Lower leg skin (tissue), 3 donors: ENCODE data around the gene GCC1.

Experiments
- POLR2A ChIP-seq, 2 donors: fragments of 450-650 bp; IDR thresholded peaks; one replicate each; pipeline ENCODE4 v1.6.1; 2016 to 2017; ENCODE audit warnings: antibody characterized with exemption in 2 of 2, mild to moderate bottlenecking in 1 of 2, moderate library complexity in 1 of 2
- TF ChIP-seq, protein P1 (sequence below), 3 donors: fragments of 450-650 bp; IDR thresholded peaks; one replicate each; pipeline ENCODE4 v1.5.1; 2016; ENCODE audit warnings: antibody characterized with exemption in 3 of 3, mild to moderate bottlenecking in 3 of 3, moderate library complexity in 2 of 3

- TF ChIP-seq POLR2A (IDR thresholded peaks at IDR 0.05): no peak
- TF ChIP-seq, protein P1, sequence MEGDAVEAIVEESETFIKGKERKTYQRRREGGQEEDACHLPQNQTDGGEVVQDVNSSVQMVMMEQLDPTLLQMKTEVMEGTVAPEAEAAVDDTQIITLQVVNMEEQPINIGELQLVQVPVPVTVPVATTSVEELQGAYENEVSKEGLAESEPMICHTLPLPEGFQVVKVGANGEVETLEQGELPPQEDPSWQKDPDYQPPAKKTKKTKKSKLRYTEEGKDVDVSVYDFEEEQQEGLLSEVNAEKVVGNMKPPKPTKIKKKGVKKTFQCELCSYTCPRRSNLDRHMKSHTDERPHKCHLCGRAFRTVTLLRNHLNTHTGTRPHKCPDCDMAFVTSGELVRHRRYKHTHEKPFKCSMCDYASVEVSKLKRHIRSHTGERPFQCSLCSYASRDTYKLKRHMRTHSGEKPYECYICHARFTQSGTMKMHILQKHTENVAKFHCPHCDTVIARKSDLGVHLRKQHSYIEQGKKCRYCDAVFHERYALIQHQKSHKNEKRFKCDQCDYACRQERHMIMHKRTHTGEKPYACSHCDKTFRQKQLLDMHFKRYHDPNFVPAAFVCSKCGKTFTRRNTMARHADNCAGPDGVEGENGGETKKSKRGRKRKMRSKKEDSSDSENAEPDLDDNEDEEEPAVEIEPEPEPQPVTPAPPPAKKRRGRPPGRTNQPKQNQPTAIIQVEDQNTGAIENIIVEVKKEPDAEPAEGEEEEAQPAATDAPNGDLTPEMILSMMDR (IDR thresholded peaks at IDR 0.05): no peak
Observed at GRCh38 chr7:127550247-127550646, 35.1 kb downstream of the GCC1 start.
